Astrocyte (in vitro differentiated cells and primary cell): ENCODE measurements around the gene NRDC. TPM values are rescaled to one million over a fixed set of nuclear protein-coding genes. Genes with fewer than 3 reads are reported as not detected.
A peak's percentile ranks its signal among the peaks of the same experiment; 100 is the strongest.

Experiments
- DNase-seq: peaks from one replicate; pipeline ENCODE4 v3.0.0-alpha.2; 2010; ENCODE audit warnings: low read depth
- FAIRE-seq: peaks from 2 replicates; lab custom pipeline; 2011; peaks lifted over from hg19 to GRCh38; lab: Jason Lieb, UNC
- H2AFZ ChIP-seq: 2 replicates; pipeline ENCODE4 v1.6.0; 2012; ENCODE audit warnings: low read depth, low read length, inconsistent platforms
- H3K27ac ChIP-seq: 2 replicates; pipeline ENCODE4 v1.5.1; 2011; ENCODE audit warnings: low read depth, low read length, inconsistent platforms
- H3K27me3 ChIP-seq: 2 replicates; pipeline ENCODE4 v1.6.0; 2011; ENCODE audit warnings: low read length, inconsistent platforms; ENCODE audit not compliant: insufficient read depth
- H3K36me3 ChIP-seq: 2 replicates; pipeline ENCODE4 v1.5.1; 2011; ENCODE audit warnings: low read length, inconsistent platforms; ENCODE audit not compliant: insufficient read depth
- H3K4me1 ChIP-seq: 2 replicates; pipeline ENCODE4 v1.5.1; 2011; ENCODE audit warnings: low read length, inconsistent platforms; ENCODE audit not compliant: insufficient read depth
- H3K4me2 ChIP-seq: 2 replicates; pipeline ENCODE4 v1.6.0; 2012; ENCODE audit warnings: low read length, inconsistent platforms
- H3K4me3 ChIP-seq: 2 replicates; pipeline ENCODE4 v1.5.1; 2011; ENCODE audit warnings: low read depth, mild to moderate bottlenecking, low read length, inconsistent platforms; ENCODE audit not compliant: insufficient read depth
- H3K79me2 ChIP-seq: 2 replicates; pipeline ENCODE4 v1.6.0; 2012; ENCODE audit warnings: mild to moderate bottlenecking, low read length, inconsistent platforms; ENCODE audit not compliant: insufficient read depth
- H3K9ac ChIP-seq: 2 replicates; pipeline ENCODE4 v1.6.0; 2012; ENCODE audit warnings: mild to moderate bottlenecking, low read length, inconsistent platforms
- H3K9me3 ChIP-seq: 2 replicates; pipeline ENCODE4 v1.5.1; 2012; ENCODE audit warnings: low read depth, mild to moderate bottlenecking, low read length, inconsistent platforms; ENCODE audit not compliant: insufficient read depth
- H4K20me1 ChIP-seq: 2 replicates; pipeline ENCODE4 v1.6.0; 2012; ENCODE audit warnings: low read length, inconsistent platforms; ENCODE audit not compliant: insufficient read depth
- H3K27ac Mint-ChIP-seq: one replicate; pipeline ENCODE4 v1.8.0; 2021; ENCODE audit warnings: mild to moderate bottlenecking, mixed read lengths; ENCODE audit not compliant: unreplicated experiment
- H3K27me3 Mint-ChIP-seq: one replicate; pipeline ENCODE4 v1.8.0; 2021; ENCODE audit warnings: low read depth, mixed read lengths; ENCODE audit not compliant: unreplicated experiment
- H3K36me3 Mint-ChIP-seq: one replicate; pipeline ENCODE4 v1.8.0; 2021; ENCODE audit warnings: low read depth, mixed read lengths; ENCODE audit not compliant: unreplicated experiment
- H3K4me1 Mint-ChIP-seq: one replicate; pipeline ENCODE4 v1.8.0; 2021; ENCODE audit warnings: low read depth, mixed read lengths; ENCODE audit not compliant: unreplicated experiment
- H3K4me3 Mint-ChIP-seq: one replicate; pipeline ENCODE4 v1.8.0; 2021; ENCODE audit warnings: mild to moderate bottlenecking, moderate library complexity, mixed read lengths; ENCODE audit not compliant: unreplicated experiment
- H3K9me3 Mint-ChIP-seq: one replicate; pipeline ENCODE4 v1.8.0; 2021; ENCODE audit warnings: mild to moderate bottlenecking, mixed read lengths; ENCODE audit not compliant: unreplicated experiment
- CTCF ChIP-seq: IDR thresholded peaks from 2 replicates; pipeline ENCODE4 v1.5.1; 2011; ENCODE audit warnings: low read depth, mild to moderate bottlenecking, inconsistent platforms, low read length, moderate library complexity; ENCODE audit not compliant: insufficient read depth
- EZH2 ChIP-seq: IDR thresholded peaks from 2 replicates; pipeline ENCODE4 v1.6.1; 2012; ENCODE audit warnings: mild to moderate bottlenecking, low read length, inconsistent platforms; ENCODE audit not compliant: insufficient read depth
- total RNA-seq: library from RNA; stranded (reverse); gene quantifications from 2 replicates; pipeline ENCODE4 v1.2.1, GENCODE V29; 2021

NRDC gene
- total RNA-seq, 1 donor from 2014 or later, result 170 TPM

GRCh38 chr1:51850420-51851223, 27.9 kb downstream of the NRDC start:
- H2AFZ ChIP-seq, result no peak overlapping the region
- no peak overlapping the region for H3K4me2 ChIP-seq
- H3K36me3 ChIP-seq, result no peaks in the 10 kb centered on the region
- peaks cover 28% of the 10 kb centered on the region for H4K20me1 ChIP-seq
- peaks cover 27% of the 10 kb centered on the region for H3K79me2 ChIP-seq
- FAIRE-seq, result no peak
- no peak overlapping the region for H3K27ac ChIP-seq
- H3K4me1 ChIP-seq, result no peaks in the 10 kb centered on the region
- Mint-ChIP-seq H3K27ac (no peak overlapping the region), H3K4me1 (no peaks in the 10 kb centered on the region), H3K36me3 (peaks cover 13% of the 10 kb centered on the region), H3K4me3 (no peak overlapping the region), H3K27me3 (no peaks in the 10 kb centered on the region), H3K9me3 (no peaks in the 10 kb centered on the region)
- H3K9me3 ChIP-seq, result no peaks in the 10 kb centered on the region
- no peak for DNase-seq
- no peak for TF ChIP-seq CTCF
- no peak for TF ChIP-seq EZH2
- no peak overlapping the region for H3K4me3 ChIP-seq
- H3K9ac ChIP-seq, result no peak overlapping the region
- no peaks in the 10 kb centered on the region for H3K27me3 ChIP-seq

- Histone ChIP-seq H3K4me1 (no peaks in the 10 kb centered on the region), H3K79me2 (peaks cover 42% of the 10 kb centered on the region), H3K9me3 (no peaks in the 10 kb centered on the region), H3K9ac (no peak overlapping the region), H3K27ac (no peak overlapping the region), H3K4me2 (no peak overlapping the region), H2AFZ (no peak overlapping the region), H3K36me3 (no peaks in the 10 kb centered on the region), H3K4me3 (no peak overlapping the region), H4K20me1 (peaks cover 20% of the 10 kb centered on the region), H3K27me3 (no peaks in the 10 kb centered on the region)
- no peak for TF ChIP-seq EZH2
- Mint-ChIP-seq H3K4me3 (no peak overlapping the region), H3K4me1 (peaks cover 6% of the 10 kb centered on the region), H3K36me3 (peaks cover 11% of the 10 kb centered on the region), H3K27me3 (no peaks in the 10 kb centered on the region), H3K9me3 (no peaks in the 10 kb centered on the region), H3K27ac (no peak overlapping the region)
- DNase-seq (no peak), FAIRE-seq (no peak)
These were observed 31.1 kb downstream of the NRDC start for GRCh38 chr1:51847294-51847920.

DNA sequence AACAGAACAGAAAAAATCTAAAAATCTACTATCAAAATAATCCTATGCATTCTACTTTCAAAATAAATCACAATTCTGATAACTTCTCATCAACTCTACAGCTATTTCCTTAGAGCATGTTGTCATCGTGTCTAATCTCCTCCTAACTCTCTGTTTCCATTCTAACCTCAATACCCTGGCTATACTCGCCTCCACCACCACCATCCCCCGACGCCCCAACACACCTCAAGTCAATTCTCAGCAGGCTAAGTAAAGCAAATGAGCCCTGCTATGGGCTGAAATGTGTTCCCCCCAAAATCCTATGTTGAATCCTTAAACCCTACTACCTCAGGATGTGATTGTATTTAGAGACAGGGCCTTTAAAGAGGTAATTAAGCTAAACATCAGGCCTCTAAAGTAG, 34.6 kb downstream of the NRDC start:
- H3K4me1 ChIP-seq, result no peaks in the 10 kb centered on the region
- H3K4me3 ChIP-seq, result no peak overlapping the region
- H3K27me3 ChIP-seq, result no peaks in the 10 kb centered on the region
- H2AFZ ChIP-seq, result no peak overlapping the region
- TF ChIP-seq EZH2 (no peak), CTCF (no peak)
- Mint-ChIP-seq H3K4me3 (no peak overlapping the region), H3K36me3 (peaks cover 14% of the 10 kb centered on the region), H3K27me3 (no peaks in the 10 kb centered on the region), H3K27ac (peak overlapping the region; percentile 75), H3K9me3 (no peaks in the 10 kb centered on the region), H3K4me1 (peaks cover 6% of the 10 kb centered on the region)
- DNase-seq, result no peak
- H3K4me2 ChIP-seq, result no peak overlapping the region
- no peak for FAIRE-seq
- H3K36me3 ChIP-seq, result peaks cover 3% of the 10 kb centered on the region
- H3K9ac ChIP-seq, result no peak overlapping the region
- no peak overlapping the region for H3K27ac ChIP-seq
- no peaks in the 10 kb centered on the region for H3K9me3 ChIP-seq
- peaks cover 42% of the 10 kb centered on the region for H3K79me2 ChIP-seq
- H4K20me1 ChIP-seq, result peaks cover 7% of the 10 kb centered on the region
